Left lung (tissue), 10 donors: Measurements from ENCODE around the gene KIRREL3. TPM values are rescaled to one million over a fixed set of nuclear protein-coding genes. Genes with fewer than 3 reads are reported as not detected.
"Not testable (repeated sequence)": the region's sequence is repeated elsewhere in the genome, so short reads cannot be mapped to it uniquely, and the experiment has no call there.

Experiments
- ATAC-seq: fragments of 200-7000 bp; cut with Tn5 transposase; one replicate; pipeline ENCODE4 v1.9.1; 2020; ENCODE audit warnings: moderate library complexity
- DNase-seq, 4 donors: peaks; one replicate each; pipeline ENCODE4 v3.0.0-alpha.2; 2013 to 2020
- H3K27ac ChIP-seq, 2 donors: fragments of 200-600 bp; sonication (generic) in 1 of 2; one replicate each; pipeline versions ENCODE4 v1.5.0 to v1.8.0; 2020 to 2021
- H3K27me3 ChIP-seq, 2 donors: fragments of 200-600 bp; sonication (generic) in 1 of 2; one replicate each; pipeline versions ENCODE4 v1.5.0 to v1.8.0; 2020 to 2021
- H3K36me3 ChIP-seq, 2 donors: fragments of 200-600 bp; sonication (generic) in 1 of 2; one replicate each; pipeline versions ENCODE4 v1.5.0 to v1.8.0; 2020 to 2021
- H3K4me1 ChIP-seq, 2 donors: fragments of 200-600 bp; one replicate each; pipeline ENCODE4 v1.8.0; 2021
- H3K4me3 ChIP-seq, 2 donors: fragments of 200-600 bp; sonication (generic) in 1 of 2; one replicate each; pipeline versions ENCODE4 v1.5.0 to v1.8.0; 2020 to 2021; ENCODE audit warnings: mild to moderate bottlenecking in 1 of 2
- H3K9me3 ChIP-seq, 2 donors: fragments of 200-600 bp; sonication (generic) in 1 of 2; one replicate each; pipeline versions ENCODE4 v1.5.0 to v1.8.0; 2020 to 2021
- intact Hi-C, 2 donors: fragments of 100-400 bp; cut with DNase I; formaldehyde crosslinking; loops; one replicate each; pipeline versions ENCODE4 v1.11.2 to v1.14.2; 2022
- microRNA-seq, 2 donors: library from miRNA; unstranded; fragments of <30 nt; microRNA quantifications; one replicate each; pipeline ENCODE4, GENCODE V29; 2019
- polyA plus RNA-seq, 6 donors: library from polyadenylated mRNA; unstranded; fragments of 120-200 nt; gene quantifications; one replicate each; pipeline ENCODE4 v1.2.1, GENCODE V29; 2013; ENCODE audit not compliant: insufficient read length in 6 of 6
- total RNA-seq, 2 donors: library from RNA; stranded (reverse); fragmentation: NEBNext Ultra II Directional; extraction: Animal tissue kit (Norgen Biotek cat#: 25700); gene quantifications; one replicate each; pipeline ENCODE4 v1.2.1, GENCODE V29; 2021
- TF ChIP-seq, protein P1 (sequence below), 2 donors: fragments of 200-600 bp; sonication (generic) in 1 of 2; IDR thresholded peaks; one replicate each; pipeline versions ENCODE4 v1.5.0 to v1.8.0; 2021; ENCODE audit warnings: antibody characterized with exemption in 2 of 2
- donor health status: DM: no; HTN: yes; CAD: no.
- donor health status: DM: no; HTN: no; CAD: no.

The KIRREL3 gene
- total and polyA plus RNA-seq, 8 donors: 1.6 to 2.5 (median 2.0) TPM; not detected in 2

DNA sequence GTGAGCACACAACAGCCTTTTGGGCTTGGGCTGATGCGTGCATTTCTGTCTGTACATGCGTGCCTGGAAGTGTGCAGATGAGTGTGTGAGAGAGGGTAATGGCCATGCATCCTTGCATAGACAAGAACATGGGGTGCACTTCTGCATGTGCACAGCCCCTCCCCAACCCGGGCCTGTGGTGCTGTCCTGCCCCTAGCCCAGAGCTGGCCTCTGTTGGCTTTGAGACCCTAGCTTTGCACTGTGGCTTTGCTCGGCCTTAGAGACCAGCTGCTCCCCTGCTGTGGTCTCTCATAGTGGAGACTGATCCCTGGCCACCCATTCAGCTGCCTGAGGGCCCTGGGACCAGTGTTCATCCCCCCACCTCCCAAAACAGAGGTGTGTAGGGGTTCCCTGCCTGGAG is 619.7 kb downstream of the KIRREL3 start:
- H3K9me3 ChIP-seq: no peaks in the 10 kb centered on the region
- H3K4me1 ChIP-seq: peaks cover 0 to 1% of the 10 kb centered on the region in 2 donors
- DNase-seq: no peak
- intact Hi-C loops: no loop called here
- H3K27me3 ChIP-seq: no peaks in the 10 kb centered on the region
- no peak overlapping the region for H3K4me3 ChIP-seq
- TF ChIP-seq, protein P1, sequence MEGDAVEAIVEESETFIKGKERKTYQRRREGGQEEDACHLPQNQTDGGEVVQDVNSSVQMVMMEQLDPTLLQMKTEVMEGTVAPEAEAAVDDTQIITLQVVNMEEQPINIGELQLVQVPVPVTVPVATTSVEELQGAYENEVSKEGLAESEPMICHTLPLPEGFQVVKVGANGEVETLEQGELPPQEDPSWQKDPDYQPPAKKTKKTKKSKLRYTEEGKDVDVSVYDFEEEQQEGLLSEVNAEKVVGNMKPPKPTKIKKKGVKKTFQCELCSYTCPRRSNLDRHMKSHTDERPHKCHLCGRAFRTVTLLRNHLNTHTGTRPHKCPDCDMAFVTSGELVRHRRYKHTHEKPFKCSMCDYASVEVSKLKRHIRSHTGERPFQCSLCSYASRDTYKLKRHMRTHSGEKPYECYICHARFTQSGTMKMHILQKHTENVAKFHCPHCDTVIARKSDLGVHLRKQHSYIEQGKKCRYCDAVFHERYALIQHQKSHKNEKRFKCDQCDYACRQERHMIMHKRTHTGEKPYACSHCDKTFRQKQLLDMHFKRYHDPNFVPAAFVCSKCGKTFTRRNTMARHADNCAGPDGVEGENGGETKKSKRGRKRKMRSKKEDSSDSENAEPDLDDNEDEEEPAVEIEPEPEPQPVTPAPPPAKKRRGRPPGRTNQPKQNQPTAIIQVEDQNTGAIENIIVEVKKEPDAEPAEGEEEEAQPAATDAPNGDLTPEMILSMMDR (IDR thresholded peaks at IDR 0.05): no peak
- H3K36me3 ChIP-seq: no peaks in the 10 kb centered on the region
- no peak for ATAC-seq
- no peak overlapping the region for H3K27ac ChIP-seq

DNA sequence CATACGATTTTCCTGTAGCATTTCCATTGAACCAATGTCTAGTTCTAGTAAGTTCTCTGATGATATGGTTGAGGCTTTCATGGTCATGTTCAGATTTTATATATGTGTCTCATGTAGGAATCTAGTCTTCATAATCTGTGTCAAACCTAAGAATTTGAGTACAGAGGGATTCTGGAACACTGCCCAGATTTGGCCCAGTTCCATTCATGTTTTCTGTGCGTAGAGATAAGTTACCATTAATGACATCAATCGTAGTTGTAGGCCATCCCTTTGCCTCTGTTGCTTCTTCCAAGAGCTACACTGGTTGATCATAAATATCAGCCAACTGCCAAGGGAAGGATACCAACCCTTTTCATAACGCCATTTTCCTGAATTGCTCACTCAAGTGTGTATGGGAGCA is 621.8 kb downstream of the KIRREL3 start:
- Histone ChIP-seq H3K4me1 (no peaks in the 10 kb centered on the region), H3K27ac (no peak overlapping the region), H3K4me3 (no peak overlapping the region), H3K27me3 (no peaks in the 10 kb centered on the region), H3K36me3 (no peaks in the 10 kb centered on the region), H3K9me3 (no peaks in the 10 kb centered on the region)
- DNase-seq: peak in 1 of 4 donors; percentile 36
- intact Hi-C loops: no loop called here
- no peak for ATAC-seq
- TF ChIP-seq, protein P1 (IDR thresholded peaks at IDR 0.05): no peak

DNA sequence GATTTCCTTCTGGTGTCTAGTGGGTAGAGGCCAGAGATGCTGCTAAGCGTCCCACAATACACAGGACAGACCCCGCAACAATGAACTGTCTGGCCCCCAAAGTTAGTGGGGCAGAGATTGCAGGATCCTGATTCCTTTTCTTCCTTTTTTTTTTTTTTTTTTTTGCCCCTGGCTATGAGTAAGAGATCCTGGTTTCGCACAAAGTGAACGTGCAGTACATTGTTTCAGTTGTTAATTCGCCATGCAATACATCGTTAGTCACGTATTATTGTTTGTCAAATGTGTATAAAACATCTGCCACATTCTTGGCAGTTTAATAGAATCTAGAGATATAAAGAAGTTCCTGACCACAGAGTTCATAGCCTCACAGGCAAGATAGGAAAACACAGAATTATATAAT is 624.8 kb downstream of the KIRREL3 start:
- ATAC-seq (no peak), DNase-seq (no peak)
- peaks cover 0 to 6% of the 10 kb centered on the region in 2 donors for H3K4me1 ChIP-seq
- no peak overlapping the region for H3K27ac ChIP-seq
- TF ChIP-seq, protein P1 (IDR thresholded peaks at IDR 0.05): no peak
- intact Hi-C loops: no loop called here
- no peak overlapping the region for H3K4me3 ChIP-seq
- H3K9me3 ChIP-seq: no peaks in the 10 kb centered on the region
- H3K36me3 ChIP-seq: no peaks in the 10 kb centered on the region
- H3K27me3 ChIP-seq: no peaks in the 10 kb centered on the region

DNA sequence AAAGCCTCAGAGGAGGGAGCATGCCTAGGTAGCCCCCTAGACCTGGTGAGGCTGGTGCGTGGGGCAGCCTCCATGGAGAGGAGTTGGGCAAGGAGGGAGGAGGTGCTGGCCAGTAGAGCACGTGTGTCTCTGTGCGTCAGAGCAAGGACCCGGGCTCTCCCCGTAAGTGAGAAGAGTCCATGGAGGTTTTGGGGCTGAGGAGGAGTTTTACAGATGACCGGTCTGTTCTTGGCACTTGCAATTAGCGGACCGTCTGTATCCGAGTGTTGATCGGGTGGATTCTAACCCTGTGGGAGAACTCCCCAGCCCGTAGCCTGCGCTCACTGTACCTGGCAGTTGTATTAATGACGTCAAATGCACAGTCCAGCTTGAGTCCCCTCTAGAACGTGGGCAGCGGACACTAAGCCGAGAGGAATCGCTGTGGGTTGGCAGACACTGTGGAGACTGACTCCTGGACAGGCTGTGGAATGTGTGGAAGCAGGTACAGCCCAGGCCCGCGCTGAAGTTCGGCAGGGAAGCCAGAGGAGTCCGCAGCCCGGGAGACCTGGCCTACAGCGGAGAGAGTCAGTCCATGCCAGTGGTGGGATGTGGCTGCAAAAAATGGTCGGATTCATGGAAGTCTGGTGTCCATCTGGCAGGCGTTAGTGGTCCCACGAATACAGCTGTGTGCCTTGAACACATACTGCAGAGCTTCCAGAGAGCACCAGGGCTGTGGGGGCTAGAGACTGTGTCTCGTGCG is 625.8 kb downstream of the KIRREL3 start:
- H3K9me3 ChIP-seq, H3K36me3 ChIP-seq, DNase-seq, intact Hi-C loops, H3K27ac ChIP-seq, ATAC-seq, H3K27me3 ChIP-seq, H3K4me3 ChIP-seq: not testable (repeated sequence)
- H3K4me1 ChIP-seq: peaks cover 0 to 12% of the 10 kb centered on the region in 2 donors

DNA sequence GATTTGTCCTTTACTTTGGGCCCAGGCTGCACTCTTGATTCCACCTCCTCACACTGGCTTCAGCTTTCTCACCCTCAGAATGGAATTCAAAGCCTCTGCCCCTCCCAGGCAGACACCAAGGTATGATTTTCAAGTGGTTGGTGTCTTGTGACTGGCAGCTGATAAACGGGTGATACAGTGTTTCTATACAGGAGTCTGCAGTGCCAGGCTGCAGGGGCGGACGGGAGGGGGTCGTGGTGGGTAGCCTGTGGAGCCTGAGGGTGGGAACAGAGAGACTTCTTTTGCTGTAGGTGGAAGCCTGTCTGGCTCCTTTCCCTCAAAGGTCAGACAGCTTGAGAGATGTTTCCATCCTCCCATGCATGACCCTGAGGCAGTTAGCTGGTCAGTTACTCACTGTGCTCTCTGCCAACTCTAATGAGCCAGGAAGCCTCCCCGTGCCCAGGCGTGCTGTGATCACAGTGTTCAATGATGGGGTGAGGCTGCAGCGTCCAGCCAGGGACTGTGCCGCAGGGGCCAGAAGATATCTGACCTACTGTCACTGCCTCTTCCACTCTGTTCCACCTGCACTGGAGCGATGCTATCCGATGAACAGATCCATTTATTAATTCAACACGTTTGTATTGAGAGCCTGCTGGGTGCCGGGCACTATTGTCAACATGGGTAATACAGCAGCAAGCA is 627.0 kb downstream of the KIRREL3 start:
- H3K36me3 ChIP-seq, H3K27me3 ChIP-seq, intact Hi-C loops, H3K27ac ChIP-seq, H3K9me3 ChIP-seq, H3K4me3 ChIP-seq, DNase-seq: not testable (repeated sequence)
- peak; percentile 71 for ATAC-seq
- H3K4me1 ChIP-seq: peaks cover 0 to 24% of the 10 kb centered on the region in 2 donors

Small RNA genes lying within 50 kb of the gene (microRNA-seq; reads per million reads assigned to microRNA genes)
- 0 reads per million in 2 donors for gene MIR3167
